Measurements from ENCODE around the gene SPC24. TPM values are rescaled to one million over a fixed set of nuclear protein-coding genes. Genes with fewer than 3 reads are reported as not detected.
A peak's percentile ranks its signal among the peaks of the same experiment; 100 is the strongest.
"Not testable (repeated sequence)": the region's sequence is repeated elsewhere in the genome, so short reads cannot be mapped to it uniquely, and the experiment has no call there.

Gene SPC24
- total RNA-seq, 2 donors from 2014 or later: 35.4 to 50.0 TPM

DNA sequence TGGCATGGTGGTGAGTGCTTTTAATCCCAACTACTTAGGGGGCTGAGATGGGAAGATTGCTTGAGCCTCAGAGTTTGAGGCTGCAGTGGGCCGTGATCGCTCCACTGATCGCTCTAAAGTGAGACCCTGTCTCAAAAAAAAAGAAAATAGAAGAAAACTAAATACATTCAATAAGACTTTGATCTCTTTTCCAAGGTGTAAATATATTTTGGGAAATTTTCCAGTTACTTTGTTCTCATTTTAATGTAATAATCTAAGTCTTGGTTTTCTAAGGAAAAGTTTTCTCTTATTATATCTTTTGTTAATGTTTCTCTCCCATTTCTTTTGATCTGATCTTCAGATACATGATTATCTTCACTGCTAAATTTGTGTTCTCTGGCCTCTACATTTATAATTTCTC is 56.7 kb downstream of the SPC24 start:
- Histone ChIP-seq H3K36me3 (ENCODE audit: control insufficient read depth, insufficient read depth, low read length) (peaks cover 92% of the 10 kb centered on the region), H3K4me3 (ENCODE audit: low read length) (no peak overlapping the region), H3K9ac (ENCODE audit: extremely low read depth, low read length, poor library complexity, severe bottlenecking) (no peak overlapping the region), H3K27ac (ENCODE audit: low read depth, low read length) (no peak overlapping the region), H3K4me1 (ENCODE audit: control insufficient read depth, insufficient read depth, low read length) (no peaks in the 10 kb centered on the region), H3K27me3 (ENCODE audit: control insufficient read depth, insufficient read depth, low read length, poor library complexity, severe bottlenecking) (no peaks in the 10 kb centered on the region), H3K9me3 (ENCODE audit: control insufficient read depth, low read length) (no peaks in the 10 kb centered on the region)
- WGBS, 2 experiments (ENCODE audit: insufficient coverage in 1 of 2, insufficient read length in 1 of 2): 90% methylated on average over 3 of the region's 3 CpGs; no CpG with 5 or more reads in 1 of the 2 experiments
- no peak overlapping the region for H3K27ac Mint-ChIP-seq
- TF ChIP-seq, protein P1, sequence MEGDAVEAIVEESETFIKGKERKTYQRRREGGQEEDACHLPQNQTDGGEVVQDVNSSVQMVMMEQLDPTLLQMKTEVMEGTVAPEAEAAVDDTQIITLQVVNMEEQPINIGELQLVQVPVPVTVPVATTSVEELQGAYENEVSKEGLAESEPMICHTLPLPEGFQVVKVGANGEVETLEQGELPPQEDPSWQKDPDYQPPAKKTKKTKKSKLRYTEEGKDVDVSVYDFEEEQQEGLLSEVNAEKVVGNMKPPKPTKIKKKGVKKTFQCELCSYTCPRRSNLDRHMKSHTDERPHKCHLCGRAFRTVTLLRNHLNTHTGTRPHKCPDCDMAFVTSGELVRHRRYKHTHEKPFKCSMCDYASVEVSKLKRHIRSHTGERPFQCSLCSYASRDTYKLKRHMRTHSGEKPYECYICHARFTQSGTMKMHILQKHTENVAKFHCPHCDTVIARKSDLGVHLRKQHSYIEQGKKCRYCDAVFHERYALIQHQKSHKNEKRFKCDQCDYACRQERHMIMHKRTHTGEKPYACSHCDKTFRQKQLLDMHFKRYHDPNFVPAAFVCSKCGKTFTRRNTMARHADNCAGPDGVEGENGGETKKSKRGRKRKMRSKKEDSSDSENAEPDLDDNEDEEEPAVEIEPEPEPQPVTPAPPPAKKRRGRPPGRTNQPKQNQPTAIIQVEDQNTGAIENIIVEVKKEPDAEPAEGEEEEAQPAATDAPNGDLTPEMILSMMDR (conservative IDR thresholded peaks at IDR 0.05): no peak
- DNase-seq: no peak
- no peaks in the 10 kb centered on the region for H3K4me1 Mint-ChIP-seq
- H3K27me3 Mint-ChIP-seq (ENCODE audit: insufficient read depth): no peaks in the 10 kb centered on the region
- peaks cover 78% of the 10 kb centered on the region for H3K36me3 Mint-ChIP-seq (ENCODE audit: low read depth)
- H3K4me3 Mint-ChIP-seq: no peak overlapping the region
- no peaks in the 10 kb centered on the region for H3K9me3 Mint-ChIP-seq

DNA sequence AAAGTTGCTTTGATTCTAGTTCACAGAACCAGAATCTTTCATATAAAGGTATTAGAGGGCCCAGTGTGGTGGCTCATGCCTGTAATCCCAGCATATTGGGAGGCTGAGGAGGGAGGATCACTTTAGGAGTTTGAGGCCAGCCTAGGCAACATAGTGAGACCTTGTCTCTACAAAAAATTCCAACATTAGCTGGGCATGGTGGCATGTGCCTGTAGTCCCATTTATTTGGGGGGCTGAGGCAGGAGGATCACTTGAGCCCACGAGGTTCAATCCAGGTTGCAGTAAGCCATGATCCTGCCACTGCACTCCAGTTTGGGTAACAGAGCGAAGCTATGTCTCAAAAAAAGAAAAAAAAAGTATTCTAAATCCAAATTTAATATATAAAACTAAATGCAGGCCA is 57.3 kb downstream of the SPC24 start:
- TF ChIP-seq, protein P1 (conservative IDR thresholded peaks at IDR 0.05): no peak

DNA sequence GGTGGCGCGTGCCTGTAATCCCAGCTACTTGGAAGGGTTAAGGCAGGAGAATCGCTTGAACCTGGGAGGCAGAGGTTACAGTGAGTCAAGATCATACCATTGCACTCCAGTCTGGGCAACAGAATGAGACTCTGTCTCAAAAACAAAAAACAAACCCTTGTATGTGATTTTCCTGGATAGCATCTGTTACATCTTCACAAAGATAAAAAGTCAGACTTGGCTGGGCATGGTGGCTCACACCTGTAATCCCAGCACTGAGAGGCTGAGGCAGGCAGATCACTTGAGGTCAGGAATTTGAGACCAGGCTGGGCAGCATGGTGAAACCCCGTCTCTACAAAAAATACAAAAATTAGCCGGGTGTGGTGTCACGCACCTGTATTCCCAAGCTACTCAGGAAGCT is 58.2 kb downstream of the SPC24 start:
- H3K9me3 ChIP-seq (ENCODE audit: control insufficient read depth, low read length); H3K9ac ChIP-seq (ENCODE audit: extremely low read depth, low read length, poor library complexity, severe bottlenecking); H3K27ac ChIP-seq (ENCODE audit: low read depth, low read length); H3K9me3 Mint-ChIP-seq; H3K4me3 ChIP-seq (ENCODE audit: low read length); H3K27me3 Mint-ChIP-seq (ENCODE audit: insufficient read depth); DNase-seq; H3K27ac Mint-ChIP-seq; H3K4me1 Mint-ChIP-seq; H3K27me3 ChIP-seq (ENCODE audit: control insufficient read depth, insufficient read depth, low read length, poor library complexity, severe bottlenecking); H3K4me3 Mint-ChIP-seq; H3K4me1 ChIP-seq (ENCODE audit: control insufficient read depth, insufficient read depth, low read length): not testable (repeated sequence)
- 94 to 96% methylated on average over 5 to 6 of the region's 6 CpGs for WGBS, 2 experiments (ENCODE audit: insufficient coverage in 1 of 2, insufficient read length in 1 of 2)
- H3K36me3 ChIP-seq (ENCODE audit: control insufficient read depth, insufficient read depth, low read length): peaks cover 92% of the 10 kb centered on the region
- peaks cover 76% of the 10 kb centered on the region for H3K36me3 Mint-ChIP-seq (ENCODE audit: low read depth)

More for the DNA sequence above, 57.3 kb downstream of the SPC24 start:
- no peaks in the 10 kb centered on the region for H3K27me3 ChIP-seq (ENCODE audit: control insufficient read depth, insufficient read depth, low read length, poor library complexity, severe bottlenecking)
- H3K36me3 Mint-ChIP-seq (ENCODE audit: low read depth): peaks cover 78% of the 10 kb centered on the region
- no peaks in the 10 kb centered on the region for H3K4me1 ChIP-seq (ENCODE audit: control insufficient read depth, insufficient read depth, low read length)
- no peak overlapping the region for H3K4me3 ChIP-seq (ENCODE audit: low read length)
- H3K27ac Mint-ChIP-seq: no peak overlapping the region
- no peaks in the 10 kb centered on the region for H3K4me1 Mint-ChIP-seq
- no peaks in the 10 kb centered on the region for H3K27me3 Mint-ChIP-seq (ENCODE audit: insufficient read depth)
- peaks cover 92% of the 10 kb centered on the region for H3K36me3 ChIP-seq (ENCODE audit: control insufficient read depth, insufficient read depth, low read length)
- H3K27ac ChIP-seq (ENCODE audit: low read depth, low read length): no peak overlapping the region
- 75 to 100% methylated on average over 1 of the region's 2 CpGs for WGBS, 2 experiments (ENCODE audit: insufficient coverage in 1 of 2, insufficient read length in 1 of 2)
- no peak overlapping the region for H3K9ac ChIP-seq (ENCODE audit: extremely low read depth, low read length, poor library complexity, severe bottlenecking)
- no peaks in the 10 kb centered on the region for H3K9me3 Mint-ChIP-seq
- DNase-seq: no peak
- H3K9me3 ChIP-seq (ENCODE audit: control insufficient read depth, low read length): no peaks in the 10 kb centered on the region
- no peak overlapping the region for H3K4me3 Mint-ChIP-seq

DNA sequence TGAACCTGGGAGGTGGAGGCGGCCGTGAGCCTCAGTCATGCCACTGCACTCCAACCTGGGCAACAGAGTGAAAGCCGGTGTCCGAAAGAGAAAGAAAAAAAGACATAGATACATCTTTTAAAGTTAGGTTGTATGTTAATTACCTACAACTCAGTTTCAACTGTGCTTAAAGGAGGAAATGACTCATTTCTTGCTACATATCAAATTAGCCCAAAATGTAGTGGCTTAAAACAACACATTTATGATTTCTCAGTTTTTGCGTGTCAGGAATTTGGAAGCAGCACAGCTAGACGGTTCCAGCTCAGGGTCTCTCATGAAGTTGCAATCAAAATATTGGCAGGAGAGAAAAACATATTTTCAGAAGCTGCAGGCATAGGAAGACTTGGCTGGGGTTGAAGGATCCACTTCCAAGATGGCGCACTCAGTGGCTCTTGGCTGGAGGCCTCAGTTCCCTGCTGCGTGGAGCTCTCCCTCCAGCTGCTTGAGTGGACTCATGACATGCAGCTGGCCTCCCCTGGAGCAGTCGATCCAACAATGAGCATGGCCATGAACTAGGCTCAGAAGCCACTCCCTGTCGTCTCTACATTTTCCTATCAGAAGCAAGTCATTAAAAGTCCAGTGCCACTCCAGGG is 59.3 kb downstream of the SPC24 start:
- Mint-ChIP-seq H3K4me3 (no peak overlapping the region), H3K27me3 (ENCODE audit: insufficient read depth) (no peaks in the 10 kb centered on the region), H3K4me1 (peaks cover 6% of the 10 kb centered on the region), H3K36me3 (ENCODE audit: low read depth) (peaks cover 74% of the 10 kb centered on the region), H3K27ac (peak overlapping the region; percentile 61), H3K9me3 (no peaks in the 10 kb centered on the region)
- Histone ChIP-seq H3K27ac (ENCODE audit: low read depth, low read length) (no peak overlapping the region), H3K4me3 (ENCODE audit: low read length) (no peak overlapping the region), H3K9me3 (ENCODE audit: control insufficient read depth, low read length) (no peaks in the 10 kb centered on the region), H3K9ac (ENCODE audit: extremely low read depth, low read length, poor library complexity, severe bottlenecking) (no peak overlapping the region), H3K27me3 (ENCODE audit: control insufficient read depth, insufficient read depth, low read length, poor library complexity, severe bottlenecking) (no peaks in the 10 kb centered on the region), H3K4me1 (ENCODE audit: control insufficient read depth, insufficient read depth, low read length) (peaks cover 3% of the 10 kb centered on the region), H3K36me3 (ENCODE audit: control insufficient read depth, insufficient read depth, low read length) (peaks cover 87% of the 10 kb centered on the region)
- TF ChIP-seq, protein P1 (conservative IDR thresholded peaks at IDR 0.05): no peak
- WGBS, 2 experiments (ENCODE audit: insufficient coverage in 1 of 2, insufficient read length in 1 of 2): 95 to 100% methylated on average over 8 of the region's 10 CpGs
- DNase-seq: no peak
